NCI-H2107 treated with DMSO at 0.1 percent for 48 hours (cell line): ENCODE data around the gene GADD45G.

ENCODE experiments used
- DNase-seq: peaks from one replicate; lab custom pipeline; 2025; ENCODE audit not compliant: unreplicated experiment; lab: John Stamatoyannopoulos, UW

GADD45G gene

GRCh38 chr9:89592213-89592815, 12.5 kb upstream of the GADD45G start:
- DNase-seq, result no peak

GRCh38 chr9:89592963-89593726, 11.7 kb upstream of the GADD45G start:
- DNase-seq, result no peak

- DNase-seq, result no peak
Observed at GRCh38 chr9:89593727-89594427, 10.9 kb upstream of the GADD45G start.

- DNase-seq, result no peak
Observed at GRCh38 chr9:89594811-89595550, 9.8 kb upstream of the GADD45G start.

- no peak for DNase-seq
Observed at GRCh38 chr9:89595646-89596045, 9.2 kb upstream of the GADD45G start.

GRCh38 chr9:89596937-89597555, 7.8 kb upstream of the GADD45G start:
- DNase-seq, result no peak

- DNase-seq, result no peak
Observed at GRCh38 chr9:89597711-89598362, 7.0 kb upstream of the GADD45G start.

GRCh38 chr9:89598363-89598713, 6.5 kb upstream of the GADD45G start:
- no peak for DNase-seq

GRCh38 chr9:89598926-89599325, 5.9 kb upstream of the GADD45G start:
- DNase-seq, result no peak

GRCh38 chr9:89600831-89601230, 4.0 kb upstream of the GADD45G start:
- DNase-seq, result no peak

GRCh38 chr9:89601306-89601705, 3.5 kb upstream of the GADD45G start:
- no peak for DNase-seq

- no peak for DNase-seq
Observed at GRCh38 chr9:89601856-89602562, 2.8 kb upstream of the GADD45G start.

GRCh38 chr9:89602978-89603766, 1.6 kb upstream of the GADD45G start:
- peak; percentile 91 for DNase-seq

- peak; percentile 72 for DNase-seq
Observed at GRCh38 chr9:89603767-89604665, 796 bp upstream of the GADD45G start.

GRCh38 chr9:89605465-89606048, 745 bp downstream of the GADD45G start:
- DNase-seq, result no peak

GRCh38 chr9:89606049-89606623, 1.3 kb downstream of the GADD45G start:
- peak; percentile 50 for DNase-seq

- DNase-seq, result no peak
Observed at GRCh38 chr9:89606624-89607311, 2.0 kb downstream of the GADD45G start.
